Mucosa of gallbladder (tissue), 1 donor: ENCODE data around the gene TNFRSF21. TPM values are rescaled to one million over a fixed set of nuclear protein-coding genes. Genes with fewer than 3 reads are reported as not detected.

Experiments
- total RNA-seq: library from RNA; stranded (reverse); gene quantifications from one replicate; pipeline ENCODE4 v1.2.1, GENCODE V29; 2021
- donor health status: DM: no; HTN: no; CAD: no.

TNFRSF21 gene
- total RNA-seq, 1 donor from 2014 or later: 64.7 TPM

Other genes with a start within 250 kb of the TNFRSF21 start
- gene CD2AP, start 167.9 kb upstream of the TNFRSF21 start, total RNA-seq: 49.2 TPM